Type B pancreatic cell (in vitro differentiated cells): ENCODE data around the gene GPD1L. TPM values are rescaled to one million over a fixed set of nuclear protein-coding genes. Genes with fewer than 3 reads are reported as not detected.

Experiments used
- DNase-seq: peaks from one replicate; pipeline ENCODE4 v3.0.0; 2021; ENCODE audit warnings: mixed read lengths; ENCODE audit not compliant: unreplicated experiment; ENCODE audit errors: extremely low spot score
- H3K27ac Mint-ChIP-seq: 2 replicates; pipeline ENCODE4 v1.8.0; 2021; ENCODE audit warnings: mild to moderate bottlenecking, mixed read lengths
- H3K27me3 Mint-ChIP-seq: 2 replicates; pipeline ENCODE4 v1.8.0; 2021; ENCODE audit warnings: mixed read lengths
- H3K36me3 Mint-ChIP-seq: 2 replicates; pipeline ENCODE4 v1.8.0; 2021; ENCODE audit warnings: mixed read lengths
- H3K4me1 Mint-ChIP-seq: one replicate; pipeline ENCODE4 v1.8.0; 2021; ENCODE audit warnings: mixed read lengths; ENCODE audit not compliant: unreplicated experiment
- H3K4me3 Mint-ChIP-seq: 2 replicates; pipeline ENCODE4 v1.8.0; 2021; ENCODE audit warnings: mild to moderate bottlenecking, mixed read lengths
- H3K9me3 Mint-ChIP-seq: 2 replicates; pipeline ENCODE4 v1.8.0; 2021; ENCODE audit warnings: mixed read lengths
- CTCF ChIP-seq: fragments of 200-600 bp; sonication (generic); conservative IDR thresholded peaks from 2 replicates; pipeline ENCODE4 v1.5.0; 2021; ENCODE audit warnings: antibody characterized with exemption, mild to moderate bottlenecking
- total RNA-seq: library from RNA; stranded (reverse); gene quantifications from 2 replicates; pipeline ENCODE4 v1.2.1, GENCODE V29; 2021; ENCODE audit warnings: low replicate concordance

The GPD1L gene
- total RNA-seq, 1 donor from 2014 or later, result 17.5 TPM

GRCh38 chr3:32200992-32201758, 94.8 kb downstream of the GPD1L start:
- H3K36me3 Mint-ChIP-seq, result no peaks in the 10 kb centered on the region
- no peak overlapping the region for H3K4me3 Mint-ChIP-seq
- no peak for DNase-seq
- H3K27ac Mint-ChIP-seq, result no peak overlapping the region
- no peaks in the 10 kb centered on the region for H3K27me3 Mint-ChIP-seq
- TF ChIP-seq CTCF, result no peak
- peaks cover 7% of the 10 kb centered on the region for H3K4me1 Mint-ChIP-seq
- H3K9me3 Mint-ChIP-seq, result no peaks in the 10 kb centered on the region

- Mint-ChIP-seq H3K4me3 (no peak overlapping the region), H3K27ac (no peak overlapping the region), H3K36me3 (no peaks in the 10 kb centered on the region), H3K27me3 (no peaks in the 10 kb centered on the region), H3K4me1 (peaks cover 7% of the 10 kb centered on the region), H3K9me3 (no peaks in the 10 kb centered on the region)
- TF ChIP-seq CTCF, result no peak
- DNase-seq, result no peak
These were observed 96.1 kb downstream of the GPD1L start for GRCh38 chr3:32202496-32202895.

GRCh38 chr3:32203854-32204253, 97.4 kb downstream of the GPD1L start:
- Mint-ChIP-seq H3K9me3 (no peaks in the 10 kb centered on the region), H3K27ac (no peak overlapping the region), H3K36me3 (no peaks in the 10 kb centered on the region), H3K4me3 (no peak overlapping the region), H3K27me3 (no peaks in the 10 kb centered on the region), H3K4me1 (no peaks in the 10 kb centered on the region)
- no peak for DNase-seq
- TF ChIP-seq CTCF, result no peak

- H3K4me1 Mint-ChIP-seq, result no peaks in the 10 kb centered on the region
- no peak for DNase-seq
- no peak overlapping the region for H3K4me3 Mint-ChIP-seq
- H3K9me3 Mint-ChIP-seq, result no peaks in the 10 kb centered on the region
- no peaks in the 10 kb centered on the region for H3K36me3 Mint-ChIP-seq
- H3K27me3 Mint-ChIP-seq, result no peaks in the 10 kb centered on the region
- no peak for TF ChIP-seq CTCF
- no peak overlapping the region for H3K27ac Mint-ChIP-seq
These were observed 102.0 kb downstream of the GPD1L start for GRCh38 chr3:32208447-32208846.

- no peak for TF ChIP-seq CTCF
- Mint-ChIP-seq H3K4me3 (no peak overlapping the region), H3K9me3 (peaks cover 10% of the 10 kb centered on the region), H3K27me3 (peaks cover 3% of the 10 kb centered on the region), H3K4me1 (peaks cover 11% of the 10 kb centered on the region), H3K36me3 (no peaks in the 10 kb centered on the region), H3K27ac (no peak overlapping the region)
- no peak for DNase-seq
These were observed 108.8 kb downstream of the GPD1L start for GRCh38 chr3:32215185-32215584.
